HL-60 (cell line): ENCODE measurements around the gene LCNL1.

Experiments used
- POLR2AphosphoS5 ChIP-seq: IDR thresholded peaks from 2 replicates; pipeline ENCODE4 v1.6.1; 2012; ENCODE audit warnings: low read depth
- TF ChIP-seq, protein P1 (sequence below): IDR thresholded peaks from one replicate; pipeline ENCODE4 v1.5.1; 2011; ENCODE audit warnings: low read length, control low read depth, inconsistent platforms; ENCODE audit not compliant: insufficient read depth

DNA sequence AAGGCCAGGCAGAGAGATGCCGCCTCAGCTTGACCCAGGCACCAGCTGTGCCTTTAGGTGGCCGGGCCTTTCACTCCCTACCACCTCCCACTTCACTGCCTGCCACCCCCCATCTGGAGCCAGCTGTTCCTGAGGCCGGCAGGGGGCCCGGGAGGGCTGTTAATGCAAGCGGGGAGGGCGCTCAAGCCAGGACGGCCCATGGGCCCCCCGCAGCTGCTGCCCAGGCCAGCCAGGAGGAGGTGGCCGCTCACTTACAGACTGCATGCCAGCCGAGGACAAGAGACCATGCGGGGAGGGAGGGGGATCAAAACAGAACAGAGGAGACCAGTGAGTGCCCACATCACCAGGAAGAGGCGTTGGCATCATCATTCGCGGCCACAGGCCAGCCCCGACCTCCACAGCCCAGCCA is 40.8 kb downstream of the LCNL1 start:
- TF ChIP-seq, protein P1, sequence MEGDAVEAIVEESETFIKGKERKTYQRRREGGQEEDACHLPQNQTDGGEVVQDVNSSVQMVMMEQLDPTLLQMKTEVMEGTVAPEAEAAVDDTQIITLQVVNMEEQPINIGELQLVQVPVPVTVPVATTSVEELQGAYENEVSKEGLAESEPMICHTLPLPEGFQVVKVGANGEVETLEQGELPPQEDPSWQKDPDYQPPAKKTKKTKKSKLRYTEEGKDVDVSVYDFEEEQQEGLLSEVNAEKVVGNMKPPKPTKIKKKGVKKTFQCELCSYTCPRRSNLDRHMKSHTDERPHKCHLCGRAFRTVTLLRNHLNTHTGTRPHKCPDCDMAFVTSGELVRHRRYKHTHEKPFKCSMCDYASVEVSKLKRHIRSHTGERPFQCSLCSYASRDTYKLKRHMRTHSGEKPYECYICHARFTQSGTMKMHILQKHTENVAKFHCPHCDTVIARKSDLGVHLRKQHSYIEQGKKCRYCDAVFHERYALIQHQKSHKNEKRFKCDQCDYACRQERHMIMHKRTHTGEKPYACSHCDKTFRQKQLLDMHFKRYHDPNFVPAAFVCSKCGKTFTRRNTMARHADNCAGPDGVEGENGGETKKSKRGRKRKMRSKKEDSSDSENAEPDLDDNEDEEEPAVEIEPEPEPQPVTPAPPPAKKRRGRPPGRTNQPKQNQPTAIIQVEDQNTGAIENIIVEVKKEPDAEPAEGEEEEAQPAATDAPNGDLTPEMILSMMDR, result no peak
- no peak for TF ChIP-seq POLR2AphosphoS5
